H9 (cell line): ENCODE measurements around the gene MAL. TPM values are rescaled to one million over a fixed set of nuclear protein-coding genes. Genes with fewer than 3 reads are reported as not detected.

Source experiments
- DNase-seq: peaks from one replicate; pipeline ENCODE4 v3.0.0-alpha.2; 2017
- H2AFZ ChIP-seq: one replicate; pipeline ENCODE4 v1.6.1; 2013; ENCODE audit warnings: mild to moderate bottlenecking, low read length, control low read depth, moderate library complexity
- H2AK5ac ChIP-seq: 2 replicates; pipeline ENCODE4 v1.6.1; 2013; ENCODE audit warnings: low read length, control low read depth, mixed read lengths; ENCODE audit not compliant: insufficient read length
- H2BK120ac ChIP-seq: one replicate; pipeline ENCODE4 v1.6.1; 2013; ENCODE audit warnings: low read depth, mild to moderate bottlenecking, low read length, control low read depth, inconsistent platforms; ENCODE audit not compliant: poor library complexity, severe bottlenecking
- H2BK12ac ChIP-seq: 2 replicates; pipeline ENCODE4 v1.6.1; 2013; ENCODE audit warnings: low read length, control low read depth, mixed read lengths, low read depth; ENCODE audit not compliant: insufficient read length
- H2BK15ac ChIP-seq: 2 replicates; pipeline ENCODE4 v1.6.1; 2013; ENCODE audit warnings: low read depth, low read length, control low read depth
- H2BK20ac ChIP-seq: one replicate; pipeline ENCODE4 v1.6.1; 2013; ENCODE audit warnings: low read depth, mild to moderate bottlenecking, low read length, control low read depth, inconsistent platforms; ENCODE audit not compliant: poor library complexity, severe bottlenecking
- H2BK5ac ChIP-seq: 2 replicates; pipeline ENCODE4 v1.6.1; 2013; ENCODE audit warnings: low read length, control low read depth, mixed read lengths; ENCODE audit not compliant: insufficient read length
- H3K14ac ChIP-seq: 2 replicates; pipeline ENCODE4 v1.6.1; 2013; ENCODE audit warnings: low read length, control low read depth; ENCODE audit not compliant: insufficient read depth
- H3K18ac ChIP-seq: 2 replicates; pipeline ENCODE4 v1.6.1; 2013; ENCODE audit warnings: low read depth, mild to moderate bottlenecking, mixed read lengths, low read length, control low read depth; ENCODE audit not compliant: insufficient read length
- H3K23ac ChIP-seq: 2 replicates; pipeline ENCODE4 v1.6.1; 2013; ENCODE audit warnings: low read length, control low read depth, mixed read lengths, low read depth; ENCODE audit not compliant: insufficient read length
- H3K23me2 ChIP-seq: 2 replicates; pipeline ENCODE4 v1.6.1; 2013; ENCODE audit warnings: low read depth, mild to moderate bottlenecking, mixed read lengths, low read length, control low read depth; ENCODE audit not compliant: insufficient read length, poor library complexity, severe bottlenecking
- H3K27ac ChIP-seq: 2 replicates; pipeline ENCODE4 v1.5.1; 2013; ENCODE audit warnings: low read length, control low read depth, mixed read lengths, low read depth; ENCODE audit not compliant: insufficient read length
- H3K27me3 ChIP-seq: 2 replicates; pipeline ENCODE4 v1.6.1; 2013; ENCODE audit warnings: low read length, control low read depth, inconsistent platforms; ENCODE audit not compliant: insufficient read depth
- H3K4ac ChIP-seq: 2 replicates; pipeline ENCODE4 v1.6.1; 2013; ENCODE audit warnings: low read depth, mild to moderate bottlenecking, control low read depth, inconsistent platforms, low read length, moderate library complexity
- H3K4me1 ChIP-seq: 2 replicates; pipeline ENCODE4 v1.6.1; 2013; ENCODE audit warnings: low read length, control low read depth, inconsistent platforms; ENCODE audit not compliant: insufficient read depth
- H3K4me2 ChIP-seq: 2 replicates; pipeline ENCODE4 v1.6.1; 2013; ENCODE audit warnings: low read length, control low read depth, mixed read lengths; ENCODE audit not compliant: insufficient read length, insufficient read depth
- H3K56ac ChIP-seq: 2 replicates; pipeline ENCODE4 v1.6.1; 2013; ENCODE audit warnings: low read depth, mild to moderate bottlenecking, mixed read lengths, low read length, control low read depth; ENCODE audit not compliant: insufficient read length
- H3K79me1 ChIP-seq: 2 replicates; pipeline ENCODE4 v1.6.1; 2013; ENCODE audit warnings: low read depth, mild to moderate bottlenecking, moderate library complexity, low read length, control low read depth, inconsistent platforms; ENCODE audit not compliant: insufficient read depth, poor library complexity, severe bottlenecking
- H3K79me2 ChIP-seq: 2 replicates; pipeline ENCODE4 v1.6.1; 2013; ENCODE audit warnings: low read length, control low read depth, inconsistent platforms; ENCODE audit not compliant: insufficient read depth
- H3K9ac ChIP-seq: 2 replicates; pipeline ENCODE4 v1.6.1; 2013; ENCODE audit warnings: low read length, control low read depth, mixed read lengths; ENCODE audit not compliant: insufficient read length; ENCODE audit errors: extremely low read depth
- H3K9me3 ChIP-seq: one replicate; pipeline ENCODE4 v1.6.1; 2013; ENCODE audit warnings: low read depth, low read length, inconsistent platforms; ENCODE audit not compliant: control insufficient read depth
- H3T11ph ChIP-seq: one replicate; pipeline ENCODE4 v1.6.1; 2013; ENCODE audit warnings: mild to moderate bottlenecking, low read length, control low read depth, inconsistent platforms
- H4K20me1 ChIP-seq: one replicate; pipeline ENCODE4 v1.6.1; 2013; ENCODE audit not compliant: control insufficient read depth, insufficient read length, insufficient read depth
- H4K5ac ChIP-seq: 2 replicates; pipeline ENCODE4 v1.6.1; 2013; ENCODE audit warnings: low read depth, mild to moderate bottlenecking, mixed read lengths, low read length, control low read depth; ENCODE audit not compliant: insufficient read length
- H4K8ac ChIP-seq: replicated peaks from 2 replicates; pipeline ENCODE4 v1.6.1; 2013; ENCODE audit warnings: low read length, control low read depth, mixed read lengths, low read depth; ENCODE audit not compliant: insufficient read length
- H4K91ac ChIP-seq: 2 replicates; pipeline ENCODE4 v1.6.1; 2013; ENCODE audit warnings: low read depth, mild to moderate bottlenecking, moderate library complexity, mixed read lengths, low read length, control low read depth; ENCODE audit not compliant: insufficient read length
- H3K27ac Mint-ChIP-seq, 3 experiments: 2 replicates in 2 of 3; 3 replicates in 1 of 3; pipeline ENCODE4 v1.8.0; 2020 to 2021; ENCODE audit warnings: mixed read lengths in 3 of 3, mild to moderate bottlenecking in 1 of 3, moderate library complexity in 1 of 3
- H3K27me3 Mint-ChIP-seq: 2 replicates; pipeline ENCODE4 v1.8.0; 2021; ENCODE audit warnings: low read depth, mild to moderate bottlenecking, moderate library complexity, mixed read lengths
- H3K36me3 Mint-ChIP-seq, 3 experiments: 2 replicates in 2 of 3; 3 replicates in 1 of 3; pipeline ENCODE4 v1.8.0; 2020 to 2021; ENCODE audit warnings: low read depth in 3 of 3, mixed read lengths in 3 of 3; ENCODE audit not compliant: insufficient read depth in 1 of 3
- H3K4me1 Mint-ChIP-seq, 2 experiments: 2 replicates each; pipeline ENCODE4 v1.8.0; 2020; ENCODE audit warnings: mixed read lengths in 2 of 2
- H3K4me3 Mint-ChIP-seq, 2 experiments: 2 replicates in 1 of 2; 3 replicates in 1 of 2; pipeline ENCODE4 v1.8.0; 2020 to 2021; ENCODE audit warnings: mild to moderate bottlenecking in 2 of 2, mixed read lengths in 2 of 2, moderate library complexity in 1 of 2
- H3K9me3 Mint-ChIP-seq, 2 experiments: 2 replicates in 1 of 2; 3 replicates in 1 of 2; pipeline ENCODE4 v1.8.0; 2020; ENCODE audit warnings: mild to moderate bottlenecking in 2 of 2, mixed read lengths in 2 of 2, moderate library complexity in 1 of 2
- WGBS: extraction: QIAGEN DNeasy Blood & Tissue Kit; methylation state at CpG from one replicate; pipeline ENCODE4 v1.1.7; 2013; ENCODE audit warnings: missing lambda C conversion rate, low lambda C conversion rate, mixed read lengths; ENCODE audit not compliant: insufficient read length; ENCODE audit errors: extremely low coverage; 5-methylcytosine and 5-hydroxymethylcytosine counted together
- total RNA-seq: library from RNA; stranded (reverse); gene quantifications from 2 replicates; pipeline ENCODE4 v1.2.1, GENCODE V29; 2021
- TF ChIP-seq, protein P1 (sequence below): fragments of 200-600 bp; sonication (generic); conservative IDR thresholded peaks from 3 replicates; pipeline ENCODE4 v1.8.0; 2021; ENCODE audit warnings: antibody characterized with exemption, mild to moderate bottlenecking

The MAL gene
- total RNA-seq, 1 experiment from 2014 or later = not detected

DNA sequence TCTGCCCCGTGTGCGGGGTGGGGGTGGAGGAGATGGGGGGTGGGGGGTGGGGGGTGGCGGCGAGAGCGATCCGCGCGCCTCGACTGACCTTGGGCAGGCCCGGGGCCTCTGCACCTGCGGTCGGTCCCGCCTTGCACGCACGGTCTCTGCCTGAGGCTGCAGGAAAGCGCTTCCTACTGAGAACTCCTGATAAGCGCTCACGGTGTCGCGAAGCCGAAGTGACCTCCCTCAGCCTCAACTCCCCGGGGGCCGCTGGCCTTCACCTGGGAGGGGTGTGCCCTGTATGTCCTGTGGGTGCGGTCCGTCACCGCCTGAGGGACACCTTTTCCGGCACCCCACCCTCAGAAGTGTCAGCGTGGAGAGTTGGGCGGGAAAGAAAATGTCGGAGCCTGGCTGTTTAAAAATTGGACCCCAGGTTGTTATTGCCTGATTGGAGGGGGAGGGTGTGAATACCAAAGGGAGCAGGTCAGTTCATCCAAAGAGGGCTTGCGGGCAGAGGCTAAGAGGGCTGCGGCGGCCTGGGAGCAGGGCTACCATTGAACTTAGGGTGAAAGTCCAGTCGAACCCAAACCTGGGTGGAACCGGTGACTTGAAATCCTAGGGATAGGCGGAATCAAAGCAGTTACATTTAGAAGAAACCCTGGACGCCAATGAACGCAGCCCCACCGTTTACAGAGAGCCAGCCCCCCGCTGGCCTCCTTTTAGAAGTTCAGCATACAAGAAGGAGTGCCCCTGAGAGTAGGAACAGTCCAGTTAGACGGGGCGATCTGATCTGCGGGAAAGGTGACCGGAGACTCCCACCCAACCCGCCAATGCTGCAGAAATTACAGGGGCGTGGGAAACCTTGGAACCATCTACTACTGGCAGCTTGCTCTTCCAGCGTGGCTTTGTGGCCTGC lies 1.2 kb downstream of the MAL start:
- Histone ChIP-seq H2BK20ac (no peak overlapping the region), H3K56ac (no peak overlapping the region), H3K18ac (no peak overlapping the region), H3K4ac (no peak overlapping the region), H2BK15ac (no peak overlapping the region), H3K23me2 (peaks cover 8% of the 10 kb centered on the region), H3K27ac (no peak overlapping the region), H3K9ac (no peak overlapping the region), H3K4me2 (peak overlapping the region; percentile 69), H3K79me2 (no peaks in the 10 kb centered on the region), H2AFZ (no peak overlapping the region), H3K27me3 (peaks cover 38% of the 10 kb centered on the region), H2BK120ac (no peak overlapping the region), H3T11ph (no peak overlapping the region), H3K79me1 (no peaks in the 10 kb centered on the region), H2BK12ac (no peak overlapping the region), H3K4me1 (peaks cover 2% of the 10 kb centered on the region; the same call in 1 of the 2 replicates), H2AK5ac (no peak overlapping the region), H3K14ac (no peak overlapping the region), H4K20me1 (no peaks in the 10 kb centered on the region), H4K8ac (no peak overlapping the region), H3K9me3 (no peaks in the 10 kb centered on the region), H4K91ac (no peak overlapping the region), H4K5ac (no peak overlapping the region), H2BK5ac (no peak overlapping the region), H3K23ac (no peak overlapping the region)
- TF ChIP-seq, protein P1, sequence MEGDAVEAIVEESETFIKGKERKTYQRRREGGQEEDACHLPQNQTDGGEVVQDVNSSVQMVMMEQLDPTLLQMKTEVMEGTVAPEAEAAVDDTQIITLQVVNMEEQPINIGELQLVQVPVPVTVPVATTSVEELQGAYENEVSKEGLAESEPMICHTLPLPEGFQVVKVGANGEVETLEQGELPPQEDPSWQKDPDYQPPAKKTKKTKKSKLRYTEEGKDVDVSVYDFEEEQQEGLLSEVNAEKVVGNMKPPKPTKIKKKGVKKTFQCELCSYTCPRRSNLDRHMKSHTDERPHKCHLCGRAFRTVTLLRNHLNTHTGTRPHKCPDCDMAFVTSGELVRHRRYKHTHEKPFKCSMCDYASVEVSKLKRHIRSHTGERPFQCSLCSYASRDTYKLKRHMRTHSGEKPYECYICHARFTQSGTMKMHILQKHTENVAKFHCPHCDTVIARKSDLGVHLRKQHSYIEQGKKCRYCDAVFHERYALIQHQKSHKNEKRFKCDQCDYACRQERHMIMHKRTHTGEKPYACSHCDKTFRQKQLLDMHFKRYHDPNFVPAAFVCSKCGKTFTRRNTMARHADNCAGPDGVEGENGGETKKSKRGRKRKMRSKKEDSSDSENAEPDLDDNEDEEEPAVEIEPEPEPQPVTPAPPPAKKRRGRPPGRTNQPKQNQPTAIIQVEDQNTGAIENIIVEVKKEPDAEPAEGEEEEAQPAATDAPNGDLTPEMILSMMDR = no peak
- DNase-seq = no peak
- Mint-ChIP-seq H3K4me1 (peaks cover 19 to 30% of the 10 kb centered on the region in 2 experiments), H3K9me3 (no peaks in the 10 kb centered on the region), H3K36me3 (no peaks in the 10 kb centered on the region; a peak in 1 of 7 replicates), H3K27ac (no peak overlapping the region; a peak in 1 of 7 replicates), H3K4me3 (peak overlapping the region; percentile 70 to 90), H3K27me3 (peaks cover 99% of the 10 kb centered on the region)
- no CpG with 5 or more reads among the region's 47 CpGs for WGBS
